ENCODE results near the gene ESRRB.

Gene ESRRB

GRCh38 chr14:76490735-76491134, 114.8 kb downstream of the ESRRB start:
- no peaks in the 10 kb centered on the region for H3K36me3 ChIP-seq (ENCODE audit: control insufficient read depth in 2 of 2, insufficient read depth in 2 of 2, low read length in 2 of 2)
- H3K9me3 ChIP-seq (ENCODE audit: control insufficient read depth in 2 of 2, low read length in 2 of 2): no peaks in the 10 kb centered on the region
- no peak overlapping the region for H3K27ac ChIP-seq (ENCODE audit: low read depth in 2 of 2, low read length in 2 of 2)
- no peak overlapping the region for H3K4me3 ChIP-seq (ENCODE audit: low read length in 2 of 2)
- no peak overlapping the region for H3K9ac ChIP-seq (ENCODE audit: low read depth in 1 of 2, low read length in 2 of 2)
- no peaks in the 10 kb centered on the region for H3K27me3 ChIP-seq (ENCODE audit: control insufficient read depth in 2 of 2, insufficient read depth in 2 of 2, low read length in 2 of 2)
- H3K4me1 ChIP-seq (ENCODE audit: control insufficient read depth in 2 of 2, insufficient read depth in 2 of 2, low read length in 2 of 2): no peaks in the 10 kb centered on the region

GRCh38 chr14:76491172-76491930, 115.4 kb downstream of the ESRRB start:
- no peak overlapping the region for H3K9ac ChIP-seq (ENCODE audit: low read depth in 1 of 2, low read length in 2 of 2)
- no peaks in the 10 kb centered on the region for H3K9me3 ChIP-seq (ENCODE audit: control insufficient read depth in 2 of 2, low read length in 2 of 2)
- H3K4me3 ChIP-seq (ENCODE audit: low read length in 2 of 2): no peak overlapping the region
- no peak overlapping the region for H3K27ac ChIP-seq (ENCODE audit: low read depth in 2 of 2, low read length in 2 of 2)
- H3K36me3 ChIP-seq (ENCODE audit: control insufficient read depth in 2 of 2, insufficient read depth in 2 of 2, low read length in 2 of 2): no peaks in the 10 kb centered on the region
- no peaks in the 10 kb centered on the region for H3K27me3 ChIP-seq (ENCODE audit: control insufficient read depth in 2 of 2, insufficient read depth in 2 of 2, low read length in 2 of 2)
- H3K4me1 ChIP-seq (ENCODE audit: control insufficient read depth in 2 of 2, insufficient read depth in 2 of 2, low read length in 2 of 2): no peaks in the 10 kb centered on the region

GRCh38 chr14:76495983-76496382, 120.0 kb downstream of the ESRRB start:
- H3K36me3 ChIP-seq (ENCODE audit: control insufficient read depth in 2 of 2, insufficient read depth in 2 of 2, low read length in 2 of 2): no peaks in the 10 kb centered on the region

GRCh38 chr14:76496595-76496994, 120.7 kb downstream of the ESRRB start:
- H3K36me3 ChIP-seq (ENCODE audit: control insufficient read depth in 2 of 2, insufficient read depth in 2 of 2, low read length in 2 of 2): no peaks in the 10 kb centered on the region
- H3K9me3 ChIP-seq (ENCODE audit: control insufficient read depth in 2 of 2, low read length in 2 of 2): no peaks in the 10 kb centered on the region
- no peaks in the 10 kb centered on the region for H3K4me1 ChIP-seq (ENCODE audit: control insufficient read depth in 2 of 2, insufficient read depth in 2 of 2, low read length in 2 of 2)
- peaks cover 0 to 5% of the 10 kb centered on the region in 2 donors for H3K27me3 ChIP-seq (ENCODE audit: control insufficient read depth in 2 of 2, insufficient read depth in 2 of 2, low read length in 2 of 2)
- no peak overlapping the region for H3K27ac ChIP-seq (ENCODE audit: low read depth in 2 of 2, low read length in 2 of 2)
- no peak overlapping the region for H3K9ac ChIP-seq (ENCODE audit: low read depth in 1 of 2, low read length in 2 of 2)
- H3K4me3 ChIP-seq (ENCODE audit: low read length in 2 of 2): no peak overlapping the region

More at GRCh38 chr14:76495983-76496382, 120.0 kb downstream of the ESRRB start:
- Histone ChIP-seq H3K27me3 (ENCODE audit: control insufficient read depth in 2 of 2, insufficient read depth in 2 of 2, low read length in 2 of 2) (peaks cover 0 to 5% of the 10 kb centered on the region in 2 donors), H3K4me3 (ENCODE audit: low read length in 2 of 2) (no peak overlapping the region), H3K9ac (ENCODE audit: low read depth in 1 of 2, low read length in 2 of 2) (no peak overlapping the region), H3K4me1 (ENCODE audit: control insufficient read depth in 2 of 2, insufficient read depth in 2 of 2, low read length in 2 of 2) (no peaks in the 10 kb centered on the region), H3K9me3 (ENCODE audit: control insufficient read depth in 2 of 2, low read length in 2 of 2) (no peaks in the 10 kb centered on the region), H3K27ac (ENCODE audit: low read depth in 2 of 2, low read length in 2 of 2) (no peak overlapping the region)

- Histone ChIP-seq H3K9ac (ENCODE audit: low read depth in 1 of 2, low read length in 2 of 2) (no peak overlapping the region), H3K36me3 (ENCODE audit: control insufficient read depth in 2 of 2, insufficient read depth in 2 of 2, low read length in 2 of 2) (no peaks in the 10 kb centered on the region), H3K9me3 (ENCODE audit: control insufficient read depth in 2 of 2, low read length in 2 of 2) (no peaks in the 10 kb centered on the region), H3K4me3 (ENCODE audit: low read length in 2 of 2) (no peak overlapping the region), H3K27ac (ENCODE audit: low read depth in 2 of 2, low read length in 2 of 2) (no peak overlapping the region), H3K4me1 (ENCODE audit: control insufficient read depth in 2 of 2, insufficient read depth in 2 of 2, low read length in 2 of 2) (no peaks in the 10 kb centered on the region), H3K27me3 (ENCODE audit: control insufficient read depth in 2 of 2, insufficient read depth in 2 of 2, low read length in 2 of 2) (peaks cover 0 to 5% of the 10 kb centered on the region in 2 donors)
Measured at GRCh38 chr14:76497550-76498462, 121.9 kb downstream of the ESRRB start.

- H3K9ac ChIP-seq (ENCODE audit: low read depth in 1 of 2, low read length in 2 of 2): no peak overlapping the region
- no peaks in the 10 kb centered on the region for H3K36me3 ChIP-seq (ENCODE audit: control insufficient read depth in 2 of 2, insufficient read depth in 2 of 2, low read length in 2 of 2)
- no peak overlapping the region for H3K4me3 ChIP-seq (ENCODE audit: low read length in 2 of 2)
- no peak overlapping the region for H3K27ac ChIP-seq (ENCODE audit: low read depth in 2 of 2, low read length in 2 of 2)
- H3K27me3 ChIP-seq (ENCODE audit: control insufficient read depth in 2 of 2, insufficient read depth in 2 of 2, low read length in 2 of 2): peaks cover 0 to 5% of the 10 kb centered on the region in 2 donors
- no peaks in the 10 kb centered on the region for H3K4me1 ChIP-seq (ENCODE audit: control insufficient read depth in 2 of 2, insufficient read depth in 2 of 2, low read length in 2 of 2)
- H3K9me3 ChIP-seq (ENCODE audit: control insufficient read depth in 2 of 2, low read length in 2 of 2): no peaks in the 10 kb centered on the region
Measured at GRCh38 chr14:76498463-76498935, 122.6 kb downstream of the ESRRB start.

GRCh38 chr14:76498976-76499375, 123.0 kb downstream of the ESRRB start:
- Histone ChIP-seq H3K9me3 (ENCODE audit: control insufficient read depth in 2 of 2, low read length in 2 of 2) (no peaks in the 10 kb centered on the region), H3K27ac (ENCODE audit: low read depth in 2 of 2, low read length in 2 of 2) (no peak overlapping the region), H3K9ac (ENCODE audit: low read depth in 1 of 2, low read length in 2 of 2) (no peak overlapping the region), H3K4me1 (ENCODE audit: control insufficient read depth in 2 of 2, insufficient read depth in 2 of 2, low read length in 2 of 2) (no peaks in the 10 kb centered on the region), H3K27me3 (ENCODE audit: control insufficient read depth in 2 of 2, insufficient read depth in 2 of 2, low read length in 2 of 2) (peaks cover 0 to 5% of the 10 kb centered on the region in 2 donors), H3K4me3 (ENCODE audit: low read length in 2 of 2) (no peak overlapping the region), H3K36me3 (ENCODE audit: control insufficient read depth in 2 of 2, insufficient read depth in 2 of 2, low read length in 2 of 2) (no peaks in the 10 kb centered on the region)

GRCh38 chr14:76499399-76499798, 123.5 kb downstream of the ESRRB start:
- H3K4me3 ChIP-seq (ENCODE audit: low read length in 2 of 2): no peak overlapping the region
- no peaks in the 10 kb centered on the region for H3K36me3 ChIP-seq (ENCODE audit: control insufficient read depth in 2 of 2, insufficient read depth in 2 of 2, low read length in 2 of 2)
- peaks cover 0 to 5% of the 10 kb centered on the region in 2 donors for H3K27me3 ChIP-seq (ENCODE audit: control insufficient read depth in 2 of 2, insufficient read depth in 2 of 2, low read length in 2 of 2)
- H3K4me1 ChIP-seq (ENCODE audit: control insufficient read depth in 2 of 2, insufficient read depth in 2 of 2, low read length in 2 of 2): no peaks in the 10 kb centered on the region
- H3K27ac ChIP-seq (ENCODE audit: low read depth in 2 of 2, low read length in 2 of 2): no peak overlapping the region
- no peak overlapping the region for H3K9ac ChIP-seq (ENCODE audit: low read depth in 1 of 2, low read length in 2 of 2)
- no peaks in the 10 kb centered on the region for H3K9me3 ChIP-seq (ENCODE audit: control insufficient read depth in 2 of 2, low read length in 2 of 2)

- no peaks in the 10 kb centered on the region for H3K9me3 ChIP-seq (ENCODE audit: control insufficient read depth in 2 of 2, low read length in 2 of 2)
Measured at GRCh38 chr14:76500011-76500410, 124.1 kb downstream of the ESRRB start.

GRCh38 chr14:76500480-76500879, 124.5 kb downstream of the ESRRB start:
- H3K27me3 ChIP-seq (ENCODE audit: control insufficient read depth in 2 of 2, insufficient read depth in 2 of 2, low read length in 2 of 2): peaks cover 0 to 5% of the 10 kb centered on the region in 2 donors
- H3K4me3 ChIP-seq (ENCODE audit: low read length in 2 of 2): no peak overlapping the region
- H3K9ac ChIP-seq (ENCODE audit: low read depth in 1 of 2, low read length in 2 of 2): no peak overlapping the region

More at GRCh38 chr14:76500011-76500410, 124.1 kb downstream of the ESRRB start:
- Histone ChIP-seq H3K27ac (ENCODE audit: low read depth in 2 of 2, low read length in 2 of 2) (no peak overlapping the region), H3K9ac (ENCODE audit: low read depth in 1 of 2, low read length in 2 of 2) (no peak overlapping the region), H3K4me1 (ENCODE audit: control insufficient read depth in 2 of 2, insufficient read depth in 2 of 2, low read length in 2 of 2) (no peaks in the 10 kb centered on the region), H3K27me3 (ENCODE audit: control insufficient read depth in 2 of 2, insufficient read depth in 2 of 2, low read length in 2 of 2) (peaks cover 0 to 5% of the 10 kb centered on the region in 2 donors), H3K36me3 (ENCODE audit: control insufficient read depth in 2 of 2, insufficient read depth in 2 of 2, low read length in 2 of 2) (no peaks in the 10 kb centered on the region), H3K4me3 (ENCODE audit: low read length in 2 of 2) (no peak overlapping the region)

More at GRCh38 chr14:76500480-76500879, 124.5 kb downstream of the ESRRB start:
- Histone ChIP-seq H3K9me3 (ENCODE audit: control insufficient read depth in 2 of 2, low read length in 2 of 2) (no peaks in the 10 kb centered on the region), H3K27ac (ENCODE audit: low read depth in 2 of 2, low read length in 2 of 2) (no peak overlapping the region), H3K4me1 (ENCODE audit: control insufficient read depth in 2 of 2, insufficient read depth in 2 of 2, low read length in 2 of 2) (no peaks in the 10 kb centered on the region), H3K36me3 (ENCODE audit: control insufficient read depth in 2 of 2, insufficient read depth in 2 of 2, low read length in 2 of 2) (no peaks in the 10 kb centered on the region)
